Keratinocyte (primary cell): ENCODE data around the gene TOMM5.

ENCODE experiments used
- EZH2 ChIP-seq: IDR thresholded peaks from one replicate; pipeline ENCODE4 v1.6.1; 2012; ENCODE audit warnings: inconsistent platforms, mild to moderate bottlenecking, low read length, moderate library complexity
- TF ChIP-seq, protein P1 (sequence below), 3 experiments: IDR thresholded peaks in 1 of 3; conservative IDR thresholded peaks in 1 of 3; optimal IDR thresholded peaks in 1 of 3; 2 replicates in 2 of 3; 3 replicates in 1 of 3; pipeline versions ENCODE3 to v1.5.1; 2011; ENCODE audit warnings: low read length in 3 of 3, mild to moderate bottlenecking in 3 of 3, moderate library complexity in 2 of 3, control low read depth in 1 of 3, inconsistent platforms in 1 of 3; ENCODE audit not compliant: insufficient read depth in 2 of 3; ENCODE audit errors: extremely low read depth in 1 of 3

DNA sequence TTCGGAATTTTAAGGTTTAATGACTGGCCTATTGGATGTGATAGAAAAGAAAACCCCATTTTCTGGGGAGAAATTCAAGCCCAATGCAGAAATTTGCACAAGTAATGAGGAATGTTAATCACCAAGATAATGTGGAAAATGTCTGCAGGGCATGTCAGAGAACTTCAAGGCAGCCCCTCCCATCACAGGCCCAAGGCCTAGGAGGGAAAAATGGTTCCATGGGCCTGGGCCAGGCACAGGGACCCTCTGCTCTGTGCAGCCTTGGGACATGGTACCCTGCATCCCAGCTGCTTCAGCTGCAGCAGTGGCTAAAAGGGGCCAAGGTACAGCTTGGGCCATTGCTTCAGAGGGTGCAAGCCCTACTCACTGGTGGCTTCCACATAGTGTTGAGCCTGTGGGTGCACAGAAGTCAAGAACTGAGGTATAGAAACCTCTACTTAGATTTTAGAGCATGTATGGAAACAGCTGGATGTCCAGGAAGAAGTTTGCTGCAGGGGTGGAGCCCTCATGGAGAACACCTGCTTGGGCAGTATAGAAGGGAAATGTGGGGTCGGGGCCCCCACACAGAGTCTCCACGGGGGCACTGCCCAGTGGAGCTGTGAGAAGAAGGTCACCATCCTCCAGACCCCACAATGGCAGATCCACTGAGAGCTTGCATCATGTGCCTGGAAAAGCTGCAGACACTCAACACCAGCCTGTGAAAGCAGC, 28.4 kb downstream of the TOMM5 start:
- TF ChIP-seq, protein P1, sequence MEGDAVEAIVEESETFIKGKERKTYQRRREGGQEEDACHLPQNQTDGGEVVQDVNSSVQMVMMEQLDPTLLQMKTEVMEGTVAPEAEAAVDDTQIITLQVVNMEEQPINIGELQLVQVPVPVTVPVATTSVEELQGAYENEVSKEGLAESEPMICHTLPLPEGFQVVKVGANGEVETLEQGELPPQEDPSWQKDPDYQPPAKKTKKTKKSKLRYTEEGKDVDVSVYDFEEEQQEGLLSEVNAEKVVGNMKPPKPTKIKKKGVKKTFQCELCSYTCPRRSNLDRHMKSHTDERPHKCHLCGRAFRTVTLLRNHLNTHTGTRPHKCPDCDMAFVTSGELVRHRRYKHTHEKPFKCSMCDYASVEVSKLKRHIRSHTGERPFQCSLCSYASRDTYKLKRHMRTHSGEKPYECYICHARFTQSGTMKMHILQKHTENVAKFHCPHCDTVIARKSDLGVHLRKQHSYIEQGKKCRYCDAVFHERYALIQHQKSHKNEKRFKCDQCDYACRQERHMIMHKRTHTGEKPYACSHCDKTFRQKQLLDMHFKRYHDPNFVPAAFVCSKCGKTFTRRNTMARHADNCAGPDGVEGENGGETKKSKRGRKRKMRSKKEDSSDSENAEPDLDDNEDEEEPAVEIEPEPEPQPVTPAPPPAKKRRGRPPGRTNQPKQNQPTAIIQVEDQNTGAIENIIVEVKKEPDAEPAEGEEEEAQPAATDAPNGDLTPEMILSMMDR (optimal IDR thresholded peaks at IDR 0.05 in 1 of 3, IDR thresholded peaks at IDR 0.05 in 1 of 3, conservative IDR thresholded peaks at IDR 0.05 in 1 of 3; ENCODE audit: extremely low read depth in 1 of 3, insufficient read depth in 2 of 3, low read length in 3 of 3), result no peak
- TF ChIP-seq EZH2, result no peak
